GM19438 (cell line): ENCODE data around the gene SPRY1.

Experiments used
- ATAC-seq: cut with Tn5 transposase; IDR thresholded peaks from one replicate; pipeline ENCODE4 v1.9.1; 2021; ENCODE audit warnings: low read depth; ENCODE audit not compliant: unreplicated experiment

The SPRY1 gene

DNA sequence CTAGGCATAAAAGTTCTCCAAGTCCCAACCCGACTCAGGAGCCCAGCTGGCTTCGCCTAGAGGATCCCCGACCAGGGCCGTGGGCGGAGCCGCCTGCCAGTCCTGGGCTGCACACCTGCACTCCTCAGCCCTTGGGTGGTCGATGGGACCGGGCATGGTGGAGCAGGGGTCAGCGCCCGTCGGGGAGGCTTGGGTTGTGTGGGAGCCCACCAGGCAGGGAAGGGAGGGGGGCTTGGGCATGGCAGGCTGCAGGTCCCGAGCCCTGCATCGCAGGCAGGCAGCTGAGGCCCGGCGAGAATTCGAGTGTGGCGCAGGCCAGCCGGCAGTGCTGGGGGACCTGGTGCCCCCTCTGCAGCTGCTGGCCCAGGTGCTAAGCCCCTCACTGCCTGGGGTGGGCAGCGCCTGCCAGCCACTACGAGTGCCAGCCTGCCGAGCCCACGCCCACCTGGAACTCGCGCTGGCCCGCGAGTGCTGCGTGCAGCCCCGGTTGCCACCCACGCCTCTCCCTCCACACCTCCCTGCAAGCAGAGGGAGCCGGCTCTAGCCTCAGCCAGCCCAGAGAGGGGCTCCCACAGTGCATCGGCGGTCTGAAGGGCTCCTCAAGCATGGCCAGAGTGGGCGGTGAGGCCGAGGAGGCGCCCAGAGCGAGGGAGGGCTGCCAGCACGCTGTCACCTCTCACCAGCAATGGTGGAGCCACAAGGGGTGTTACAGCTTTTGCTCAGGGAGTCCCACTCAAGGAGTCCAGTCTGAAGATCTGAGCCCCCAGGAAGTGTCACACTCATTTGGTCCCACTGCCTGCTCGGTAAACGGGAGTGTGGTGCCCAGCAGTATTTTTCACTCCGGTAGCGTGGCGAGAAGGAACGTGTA lies 38.9 kb downstream of the SPRY1 start:
- ATAC-seq = no peak

DNA sequence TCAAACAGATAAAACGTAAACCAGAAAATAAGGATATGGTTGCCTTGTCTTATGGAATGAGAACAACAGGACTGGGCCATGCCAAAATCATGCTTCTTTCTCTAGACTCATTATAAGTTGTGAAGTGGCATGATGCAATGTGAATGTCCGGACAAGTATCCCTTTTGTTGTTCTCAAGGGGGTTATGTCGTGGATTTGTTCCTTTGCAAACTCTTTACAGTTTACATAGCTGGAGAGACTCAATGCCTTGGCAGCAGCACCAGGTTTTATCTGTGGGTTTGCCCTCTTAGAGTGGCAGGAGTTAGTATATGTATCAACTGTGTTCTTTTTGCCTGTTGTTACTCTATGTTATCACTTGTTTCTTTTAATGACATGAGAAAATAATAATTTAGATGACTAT lies 41.4 kb downstream of the SPRY1 start:
- no peak for ATAC-seq

DNA sequence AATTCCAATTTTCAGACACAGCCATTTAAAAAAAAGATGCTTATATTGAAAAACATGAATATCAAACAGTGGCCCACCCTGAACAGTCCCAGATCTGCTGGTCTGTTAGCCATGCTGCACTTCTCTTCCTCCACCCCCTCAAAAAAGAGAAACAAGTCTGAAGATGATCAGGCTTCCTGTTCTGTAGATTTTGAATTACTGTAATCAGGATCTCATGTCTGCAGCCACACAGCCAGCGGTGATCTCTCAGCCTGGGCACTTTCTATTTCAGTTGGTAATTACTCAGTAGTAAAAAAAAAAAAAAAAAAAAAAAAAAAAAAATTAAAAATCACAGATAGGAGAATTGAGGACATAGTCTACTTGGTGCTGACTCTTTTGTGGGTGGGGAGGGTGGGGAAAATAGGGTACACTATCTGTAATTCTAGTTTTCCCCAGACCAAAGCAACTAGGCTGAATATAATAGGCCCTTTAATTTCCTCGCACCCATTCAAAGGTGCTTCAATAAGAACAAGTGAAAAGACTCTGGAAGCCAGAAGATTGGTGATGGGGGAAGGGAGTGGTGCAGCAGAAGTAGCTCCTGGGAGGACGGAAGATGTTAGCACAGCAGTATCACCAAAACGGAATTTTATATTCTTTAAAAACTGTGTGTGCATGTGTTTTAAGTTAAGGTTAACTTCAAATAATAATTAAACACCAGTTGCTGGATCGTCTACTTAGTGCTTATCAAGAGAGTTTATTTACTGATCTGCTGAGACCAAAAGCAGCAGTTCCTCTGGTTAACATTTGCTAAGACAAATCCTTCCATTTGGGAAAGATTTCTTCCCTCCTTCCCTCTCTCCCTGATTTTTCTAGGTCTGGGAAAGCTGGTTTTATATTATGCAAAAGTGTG lies 47.0 kb downstream of the SPRY1 start:
- peak; percentile 49 for ATAC-seq

DNA sequence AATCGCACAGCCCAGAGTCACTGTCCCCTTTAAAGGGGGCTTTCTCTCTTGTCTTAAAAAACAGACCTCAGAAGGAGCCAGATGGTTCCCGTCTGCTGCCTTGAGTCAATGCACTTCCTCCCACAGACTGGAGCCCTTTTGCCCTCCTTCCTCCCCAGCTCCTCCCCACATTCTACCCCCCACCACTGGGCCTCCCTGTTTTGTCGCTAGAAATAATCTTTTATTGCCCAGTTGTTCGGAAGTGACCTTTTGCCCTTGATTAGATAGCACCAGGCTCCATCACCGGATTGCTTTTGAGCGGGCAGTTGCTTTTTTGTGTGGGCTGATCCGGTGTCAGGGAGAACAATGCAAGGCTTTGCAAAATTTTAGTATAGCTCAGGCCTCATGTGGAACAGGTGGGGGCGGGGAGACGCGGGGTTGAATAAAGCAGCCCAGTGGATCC lies 47.7 kb downstream of the SPRY1 start:
- peak; percentile 76 for ATAC-seq

DNA sequence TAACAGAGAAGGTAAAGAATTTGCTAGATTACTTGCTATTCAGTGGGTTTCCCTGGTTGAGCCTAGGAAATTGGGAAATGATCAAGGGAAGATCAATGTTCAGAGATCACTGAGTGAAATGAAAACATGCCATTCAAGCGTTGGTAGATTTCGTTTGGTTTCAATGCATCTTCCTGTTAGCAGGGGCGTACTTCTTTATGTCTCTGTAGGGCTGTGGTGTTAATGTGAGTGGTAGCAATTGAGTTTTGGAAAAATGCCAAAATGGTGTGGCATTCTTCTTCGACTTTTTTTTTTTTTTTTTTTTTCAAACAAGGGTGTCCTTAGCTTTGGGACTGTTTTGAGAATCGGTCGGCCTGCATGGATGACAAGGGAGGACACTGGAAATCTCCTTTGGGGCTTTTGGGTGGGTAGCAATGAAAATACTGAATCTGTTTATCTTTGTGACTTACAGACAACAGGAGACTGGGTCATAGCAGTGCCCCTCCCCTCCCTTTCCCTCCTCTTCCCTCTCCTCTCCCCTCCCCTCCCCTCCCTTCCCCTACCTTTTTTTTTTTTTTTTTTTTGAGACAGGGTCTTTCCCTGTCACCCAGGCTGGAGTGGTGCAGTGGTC lies 50.4 kb downstream of the SPRY1 start:
- no peak for ATAC-seq

DNA sequence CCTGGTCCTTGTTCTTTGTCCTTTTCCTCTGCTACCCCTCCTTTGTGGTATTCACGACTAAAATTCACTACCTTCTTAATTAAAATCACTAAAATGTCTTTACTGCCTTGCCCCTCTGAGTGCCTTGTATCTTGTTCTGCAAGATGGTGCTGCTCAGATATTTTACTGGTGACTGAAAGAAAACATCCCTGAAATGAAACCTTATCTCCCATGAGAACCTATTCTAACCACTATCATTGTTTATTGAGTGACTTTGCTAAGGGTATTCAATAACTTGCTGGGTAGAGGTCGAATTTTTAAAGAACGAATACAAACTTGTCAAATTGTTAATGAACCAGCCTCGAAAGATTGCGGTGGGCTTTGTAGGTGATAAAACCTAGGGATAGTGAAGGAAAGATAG lies 52.8 kb downstream of the SPRY1 start:
- ATAC-seq = peak; percentile 23

DNA sequence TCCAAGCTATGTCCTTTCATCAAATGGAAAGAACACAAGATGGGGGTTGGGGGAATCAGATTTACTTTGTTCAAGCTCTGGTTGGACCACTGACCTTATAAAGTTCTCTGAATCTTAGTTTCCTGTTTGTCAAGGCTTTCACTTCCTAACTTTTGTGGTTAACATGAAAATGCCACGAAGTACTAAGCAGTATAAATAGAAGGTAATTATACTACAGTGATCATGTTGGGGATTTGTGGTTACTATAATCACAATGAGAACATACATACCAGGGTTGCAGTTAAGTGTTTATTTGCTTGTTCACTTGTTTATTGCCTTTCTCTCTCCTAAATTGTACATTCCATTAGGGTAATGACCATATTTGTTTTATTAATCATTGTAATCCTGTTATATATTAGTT lies 53.2 kb downstream of the SPRY1 start:
- ATAC-seq = peak; percentile 67

DNA sequence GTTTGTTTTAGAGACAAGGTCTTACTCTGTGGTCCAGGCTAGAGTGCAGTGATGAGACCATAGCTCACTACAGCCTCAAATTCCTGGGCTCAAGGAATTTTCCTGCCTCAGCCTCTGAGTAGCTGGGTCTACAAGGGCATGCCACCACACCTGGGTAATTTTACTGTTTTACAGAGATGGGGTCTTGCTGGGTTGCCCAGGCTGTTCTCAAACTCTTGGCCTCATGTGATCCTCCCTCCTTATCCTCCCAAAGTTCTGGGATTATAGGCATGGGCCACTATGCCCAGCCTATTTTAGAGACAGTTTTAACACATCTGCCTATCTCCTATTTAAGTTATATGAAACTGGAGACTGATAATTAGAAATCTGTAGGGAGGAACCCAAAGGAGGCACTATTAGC lies 53.8 kb downstream of the SPRY1 start:
- ATAC-seq = no peak

DNA sequence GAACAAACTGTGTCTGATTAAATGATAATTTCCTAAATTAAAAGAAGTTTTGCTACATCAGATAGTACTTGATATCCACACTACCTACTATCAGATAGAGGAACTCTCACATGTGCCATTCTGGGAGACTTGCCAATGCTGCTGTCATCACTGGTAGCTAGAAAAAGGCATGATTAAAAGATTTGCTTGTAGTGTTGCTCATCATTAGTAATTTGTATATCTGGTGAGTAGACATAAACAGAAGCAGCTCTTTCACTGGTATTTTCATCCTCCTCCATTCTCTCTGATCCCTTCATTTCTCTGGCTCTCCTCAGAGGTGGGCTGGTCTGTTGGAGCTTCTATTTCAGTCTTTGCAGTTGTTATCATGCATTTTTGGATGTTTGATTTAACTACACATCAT lies 56.0 kb downstream of the SPRY1 start:
- ATAC-seq = no peak

DNA sequence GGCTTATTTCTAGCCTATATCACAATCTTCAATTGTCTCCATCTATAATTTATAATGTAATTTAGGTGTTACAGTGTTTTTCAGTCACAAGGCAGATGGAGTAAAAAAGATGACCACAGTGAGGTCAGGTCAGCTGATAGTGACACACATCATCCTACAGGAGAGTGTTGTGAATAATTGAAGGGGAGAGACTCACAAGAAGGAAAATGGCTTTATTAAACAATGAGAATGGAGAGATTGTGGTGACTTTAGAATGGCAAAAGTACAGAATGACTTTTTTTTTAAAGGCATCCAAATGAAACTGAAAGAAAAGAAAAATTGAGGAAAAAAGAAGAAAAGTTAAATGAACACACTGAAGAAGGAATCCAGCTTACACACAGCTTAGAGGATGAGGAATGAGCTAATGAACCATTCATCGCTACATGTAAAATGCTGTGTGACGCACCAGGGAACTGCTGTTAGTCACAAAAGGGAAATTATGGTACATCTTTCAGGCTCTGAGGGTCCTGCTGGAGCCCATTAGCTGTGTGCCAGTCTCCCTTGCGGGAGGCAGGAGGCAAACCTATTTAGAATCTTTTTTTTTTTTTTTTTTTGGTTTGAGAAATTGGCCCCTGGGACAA lies 56.6 kb downstream of the SPRY1 start:
- ATAC-seq = no peak
